CD4-positive, alpha-beta T cell treated with Interleukin-2 at 100 ng/mL for 4 hours (primary cell): Measurements from ENCODE around the gene BZW2.
"Not testable (repeated sequence)": the region's sequence is repeated elsewhere in the genome, so short reads cannot be mapped to it uniquely, and the experiment has no call there.

ENCODE experiments used
- DNase-seq: peaks from one replicate; pipeline ENCODE4 v3.0.0-alpha.2; 2020; ENCODE audit warnings: low spot score

Gene BZW2

GRCh38 chr7:16675277-16675676 is 29.3 kb downstream of the BZW2 start:
- no peak for DNase-seq

- no peak for DNase-seq
These were observed 32.1 kb downstream of the BZW2 start for GRCh38 chr7:16677978-16678494.

GRCh38 chr7:16678645-16679566 is 32.9 kb downstream of the BZW2 start:
- not testable (repeated sequence) for DNase-seq

GRCh38 chr7:16684935-16685334 is 39.0 kb downstream of the BZW2 start:
- DNase-seq: no peak

- DNase-seq: no peak
These were observed 39.6 kb downstream of the BZW2 start for GRCh38 chr7:16685535-16685934.

- DNase-seq: no peak
These were observed 42.3 kb downstream of the BZW2 start for GRCh38 chr7:16688249-16688648.

- DNase-seq: no peak
These were observed 45.3 kb downstream of the BZW2 start for GRCh38 chr7:16691241-16691640.

GRCh38 chr7:16693601-16694318 is 47.8 kb downstream of the BZW2 start:
- no peak for DNase-seq

GRCh38 chr7:16694806-16695205 is 48.8 kb downstream of the BZW2 start:
- DNase-seq: no peak

- DNase-seq: no peak
These were observed 49.7 kb downstream of the BZW2 start for GRCh38 chr7:16695621-16696237.

GRCh38 chr7:16697507-16698199 is 51.7 kb downstream of the BZW2 start:
- no peak for DNase-seq

GRCh38 chr7:16698200-16698905 is 52.4 kb downstream of the BZW2 start:
- DNase-seq: no peak

GRCh38 chr7:16702441-16702840 is 56.5 kb downstream of the BZW2 start:
- no peak for DNase-seq

- no peak for DNase-seq
These were observed 62.5 kb downstream of the BZW2 start for GRCh38 chr7:16708511-16708910.

- DNase-seq: no peak
These were observed 63.0 kb downstream of the BZW2 start for GRCh38 chr7:16708980-16709379.

- no peak for DNase-seq
These were observed 64.7 kb downstream of the BZW2 start for GRCh38 chr7:16710651-16711050.

- no peak for DNase-seq
These were observed 65.7 kb downstream of the BZW2 start for GRCh38 chr7:16711730-16712129.

GRCh38 chr7:16712916-16713315 is 66.9 kb downstream of the BZW2 start:
- DNase-seq: no peak

GRCh38 chr7:16715928-16716327 is 69.9 kb downstream of the BZW2 start:
- DNase-seq: no peak

- DNase-seq: no peak
These were observed 72.2 kb downstream of the BZW2 start for GRCh38 chr7:16718111-16718656.

GRCh38 chr7:16719699-16720098 is 73.7 kb downstream of the BZW2 start:
- DNase-seq: no peak
